Germinal center (tissue), 1 donor: ENCODE data around the gene EDC3.
"Not testable (repeated sequence)": the region's sequence is repeated elsewhere in the genome, so short reads cannot be mapped to it uniquely, and the experiment has no call there.

ENCODE experiments used
- DNase-seq: peaks from one replicate; pipeline ENCODE4 v3.0.0; 2012; ENCODE audit warnings: mixed read lengths, low spot score

EDC3 gene

DNA sequence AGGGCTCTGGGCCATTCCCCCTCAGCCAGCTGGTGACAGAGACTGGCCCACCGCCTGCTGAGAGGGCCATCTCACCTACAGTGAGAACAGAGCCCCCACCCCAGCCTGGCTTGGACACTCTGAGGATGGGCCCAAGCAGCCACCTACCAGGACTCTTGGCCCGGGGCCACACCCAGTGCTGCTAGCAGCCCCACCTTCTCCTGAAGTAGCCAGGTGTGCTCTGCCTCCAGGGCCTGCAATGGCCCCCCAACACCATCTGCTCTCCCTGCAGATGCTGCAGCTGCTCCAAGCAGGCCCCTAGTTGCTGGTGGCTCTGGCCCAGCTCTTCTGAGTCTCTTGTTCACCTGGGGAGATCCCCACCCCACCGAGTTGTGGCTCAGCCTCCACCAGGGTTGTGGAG, 87.0 kb downstream of the EDC3 start:
- DNase-seq, result no peak

DNA sequence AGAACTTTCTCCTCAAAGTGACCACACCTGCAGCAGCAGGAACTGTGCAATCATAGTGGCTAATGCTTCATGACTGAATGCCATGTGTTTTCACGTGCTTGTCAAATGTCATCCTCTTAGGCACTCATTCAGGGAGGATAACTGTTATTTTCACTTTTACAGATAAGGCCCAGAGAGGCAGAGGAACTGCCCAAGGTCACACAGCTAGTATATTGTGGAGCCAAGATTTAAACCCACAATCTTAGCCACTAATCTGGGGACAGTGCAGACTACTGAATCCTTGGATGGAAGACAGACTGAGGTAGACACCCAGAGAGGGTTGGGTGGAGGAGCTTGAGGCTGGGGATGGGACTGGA, 90.1 kb downstream of the EDC3 start:
- no peak for DNase-seq

GRCh38 chr15:74604983-74605794, 90.6 kb downstream of the EDC3 start:
- no peak for DNase-seq

- no peak for DNase-seq
Observed at GRCh38 chr15:74603789-74604705, 91.8 kb downstream of the EDC3 start.

DNA sequence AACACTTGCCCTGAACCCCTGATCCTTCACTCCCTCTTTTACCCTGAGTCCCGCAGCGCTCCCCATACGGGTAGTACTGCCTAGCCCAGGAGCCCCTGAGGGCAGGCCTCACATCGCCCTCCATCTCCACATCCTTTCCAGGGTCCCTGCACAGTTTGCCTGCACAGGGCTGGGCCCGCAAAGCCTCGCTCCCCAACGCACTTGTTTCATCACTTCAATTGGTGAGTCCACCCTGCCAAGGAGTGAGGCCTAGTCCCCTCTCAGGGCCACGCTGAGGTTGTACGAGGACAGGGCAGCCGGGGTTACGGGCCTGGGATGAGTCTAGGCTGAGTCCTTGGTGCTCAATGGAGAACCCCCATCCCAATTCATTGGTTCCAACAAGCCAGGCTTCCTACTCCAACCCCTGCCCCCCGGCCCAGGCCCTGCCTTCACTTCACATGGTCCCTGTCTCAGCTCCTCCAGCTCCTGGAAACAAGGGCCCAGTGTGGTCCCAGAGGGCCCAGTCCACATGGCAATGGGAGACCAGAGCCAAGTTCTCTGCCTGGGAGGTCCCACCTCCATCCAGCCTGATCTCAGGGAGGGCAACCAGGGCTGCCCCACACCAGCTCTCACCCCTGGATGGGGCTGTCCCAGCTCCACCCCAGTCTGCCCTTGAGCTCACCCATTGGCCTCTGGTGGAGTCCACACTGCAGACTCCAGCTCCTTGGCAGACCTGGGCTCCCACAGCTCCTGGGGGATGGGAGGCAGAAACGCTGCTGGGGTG, 92.6 kb downstream of the EDC3 start:
- no peak for DNase-seq

GRCh38 chr15:74599156-74599555, 96.7 kb downstream of the EDC3 start:
- DNase-seq, result no peak

DNA sequence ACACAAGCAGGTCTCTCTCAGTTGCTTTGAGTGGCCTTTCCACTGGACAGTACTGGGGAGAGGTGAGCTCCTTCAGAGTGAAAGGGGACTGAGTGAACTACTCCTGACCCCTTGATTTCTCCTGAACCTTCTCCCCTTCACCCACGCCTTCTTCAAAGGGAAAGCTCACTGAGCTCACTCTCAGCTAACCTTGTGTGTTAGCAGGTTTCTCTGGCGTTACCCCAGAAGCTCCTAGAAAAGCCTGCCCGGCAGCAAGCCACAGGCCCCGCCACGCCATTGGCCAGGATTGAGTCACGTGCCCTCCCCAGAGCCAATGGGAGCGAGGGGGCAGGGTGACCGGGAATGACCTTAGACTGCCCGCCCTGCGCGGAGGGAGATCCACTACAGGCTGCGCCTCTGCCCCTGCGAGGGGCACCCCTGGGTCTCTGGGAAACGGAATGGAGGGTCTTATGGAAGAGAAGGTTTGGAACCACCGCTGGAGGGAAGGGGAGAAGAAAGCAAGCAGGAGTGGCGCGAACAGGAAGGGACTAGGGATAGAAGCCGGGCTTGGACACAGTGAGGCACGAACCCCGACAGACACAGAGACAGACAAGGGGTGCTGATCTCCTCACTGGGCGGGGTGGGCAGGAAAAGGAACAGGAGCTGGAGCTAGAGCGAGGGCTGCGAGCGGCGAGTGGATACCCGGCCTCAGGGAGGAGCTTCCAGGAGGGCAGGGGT, 97.5 kb downstream of the EDC3 start:
- DNase-seq, result peak; percentile 99

DNA sequence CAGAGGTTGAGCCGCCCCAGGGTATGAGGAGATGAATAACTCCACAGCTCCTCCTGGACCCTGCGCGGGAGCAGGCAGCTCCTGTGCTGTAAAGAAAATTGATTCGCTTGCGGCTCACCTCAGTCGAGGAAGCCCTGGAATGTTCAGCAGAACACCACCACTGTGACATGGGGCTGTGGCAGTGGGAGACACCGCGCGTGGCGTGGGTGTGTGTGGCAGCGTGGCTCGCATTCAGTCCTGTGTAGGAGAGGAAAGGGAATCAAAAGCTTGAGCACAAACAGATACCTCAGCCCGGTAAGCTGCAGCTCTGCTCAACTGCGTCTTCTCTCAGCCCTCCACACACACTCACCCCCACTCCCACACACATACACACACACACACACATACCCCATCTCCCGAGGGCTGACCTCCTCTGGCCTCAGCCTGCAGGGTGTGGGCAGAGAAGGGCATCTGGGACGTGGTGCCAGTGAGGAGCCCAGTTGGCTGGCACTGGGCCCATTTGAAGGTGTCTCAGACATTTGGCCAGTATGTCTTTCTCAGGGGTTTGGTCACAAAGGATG, 98.6 kb downstream of the EDC3 start:
- not testable (repeated sequence) for DNase-seq

- DNase-seq, result not testable (repeated sequence)
Observed at GRCh38 chr15:74596736-74597135, 99.1 kb downstream of the EDC3 start.

GRCh38 chr15:74595271-74595670, 100.6 kb downstream of the EDC3 start:
- DNase-seq, result no peak

DNA sequence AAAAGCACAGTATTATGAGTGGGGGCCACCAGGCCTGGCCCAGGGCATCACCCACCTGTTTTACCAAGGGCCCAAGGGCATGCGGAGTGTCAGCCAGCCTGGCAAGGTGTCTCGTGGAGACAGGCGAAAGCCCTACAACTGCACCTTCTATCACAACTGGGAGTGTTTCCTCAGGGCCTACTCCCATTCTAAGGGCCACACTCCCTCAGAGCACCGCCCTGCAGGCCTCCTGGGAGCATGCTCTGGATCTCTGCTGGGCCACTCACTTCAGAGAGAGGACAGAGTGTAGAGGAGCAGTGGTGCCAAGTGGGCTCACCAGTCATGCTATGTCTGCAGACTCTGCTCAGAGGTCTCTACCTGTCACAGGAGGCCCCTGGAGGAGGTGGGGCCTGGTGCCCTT, 101.4 kb downstream of the EDC3 start:
- DNase-seq, result no peak

DNA sequence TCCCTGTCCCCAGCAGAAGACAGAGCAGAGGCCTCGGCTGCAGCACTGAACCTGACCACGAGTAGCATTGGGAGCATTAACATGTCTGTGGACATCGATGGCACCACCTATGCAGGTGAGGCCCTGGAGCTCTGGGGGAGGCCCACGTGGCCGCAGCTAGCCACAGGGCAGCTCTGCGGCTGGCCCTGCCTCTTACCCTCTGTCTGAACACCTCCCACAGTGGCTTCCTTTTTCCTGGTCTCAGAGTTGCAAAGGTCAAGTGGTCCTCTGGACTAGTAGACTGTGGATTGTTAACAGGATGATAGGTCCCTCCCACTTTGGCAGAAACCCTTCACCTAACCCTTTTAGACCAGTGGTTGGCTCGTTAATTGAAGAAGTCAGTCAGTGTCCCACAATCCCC, 102.7 kb downstream of the EDC3 start:
- no peak for DNase-seq

- DNase-seq, result no peak
Observed at GRCh38 chr15:74592222-74592621, 103.6 kb downstream of the EDC3 start.

GRCh38 chr15:74589826-74590225, 106.0 kb downstream of the EDC3 start:
- no peak for DNase-seq

DNA sequence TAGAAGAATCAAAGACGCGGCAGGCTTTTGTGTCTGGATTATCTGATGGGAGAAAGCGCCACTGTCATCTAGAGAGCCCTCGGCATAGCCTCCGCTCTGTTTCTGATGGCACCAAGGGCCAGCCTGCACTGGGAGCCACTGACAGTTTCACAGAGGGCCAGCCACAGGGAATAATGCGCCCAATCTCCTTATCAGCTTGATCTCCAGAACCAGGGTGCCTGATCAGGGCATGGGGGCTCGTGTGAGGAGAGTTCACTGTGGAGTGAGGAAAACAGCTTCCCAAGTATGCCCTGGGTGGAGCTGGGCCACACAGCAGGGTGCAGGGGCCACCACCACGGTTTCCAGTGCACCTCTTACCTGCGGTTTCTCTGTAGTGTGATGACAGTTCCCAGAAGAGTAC, 110.0 kb downstream of the EDC3 start:
- DNase-seq, result no peak

GRCh38 chr15:74585191-74585590, 110.6 kb downstream of the EDC3 start:
- no peak for DNase-seq

DNA sequence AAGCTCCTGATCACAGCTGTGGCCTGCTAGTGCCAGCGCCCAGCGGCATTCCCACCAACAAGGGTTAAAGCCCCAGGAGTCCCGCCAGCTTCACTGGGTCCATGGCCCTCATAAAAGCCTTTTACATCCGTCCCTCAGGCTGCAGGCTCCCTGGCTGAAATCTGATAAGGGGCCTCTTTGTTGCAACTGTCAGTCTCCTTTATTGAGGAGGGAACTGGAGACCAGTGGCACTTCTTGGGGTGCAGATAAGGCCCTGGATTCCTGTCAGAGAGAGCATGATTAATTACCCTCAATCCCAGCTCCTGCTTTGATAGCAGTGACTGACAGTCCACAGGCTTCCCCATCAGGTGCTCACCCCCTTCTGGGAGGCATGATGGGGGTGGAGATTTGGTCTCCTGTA, 111.0 kb downstream of the EDC3 start:
- no peak for DNase-seq

DNA sequence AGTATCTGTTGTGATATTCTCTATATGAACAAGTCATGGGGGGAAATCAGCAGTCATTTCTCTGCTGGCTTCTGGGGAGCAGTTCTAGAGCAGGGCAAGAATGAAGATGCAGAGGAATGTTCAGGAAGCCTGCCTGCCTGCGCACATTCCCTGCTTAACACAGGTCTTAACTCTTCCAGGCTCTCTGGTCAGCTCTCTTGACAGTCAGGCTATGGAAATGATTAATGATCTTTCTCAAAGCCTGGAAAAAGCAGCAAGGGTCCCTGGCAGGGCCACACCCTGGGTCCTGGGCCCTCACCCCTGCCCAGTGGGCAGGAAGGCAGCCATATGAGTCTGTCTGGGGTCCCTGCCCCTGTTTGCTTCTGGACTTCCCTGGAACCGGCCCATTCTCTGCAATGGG, 111.6 kb downstream of the EDC3 start:
- DNase-seq, result no peak
